ENCODE measurements around the gene TNK1. TPM values are rescaled to one million over a fixed set of nuclear protein-coding genes. Genes with fewer than 3 reads are reported as not detected.
"Not testable (repeated sequence)": the region's sequence is repeated elsewhere in the genome, so short reads cannot be mapped to it uniquely, and the experiment has no call there.

Gene TNK1
- total RNA-seq, 2 donors from 2014 or later = 1.9 to 2.1 TPM

GRCh38 chr17:7352910-7353635 lies 27.8 kb upstream of the TNK1 start:
- intact Hi-C loops (cut with DNase I) = loop anchor here in 1 of 2 donors (2.0 kb wide), 1 partner anchor 208 kb away; the partner anchor contains the start of gene SENP3
- no peak for ATAC-seq

GRCh38 chr17:7354262-7354843 lies 26.5 kb upstream of the TNK1 start:
- DNase-seq = no peak
- intact Hi-C loops (cut with DNase I) = no loop called here
- ATAC-seq = no peak

More at GRCh38 chr17:7352910-7353635, 27.8 kb upstream of the TNK1 start:
- DNase-seq = no peak

- intact Hi-C loops (cut with DNase I) = loop anchor here in 1 of 2 donors (5.0 kb wide), 2 partner anchors 37 to 82 kb away; partner anchors contain the start of genes FGF11, PLSCR3 and TMEM102
- no peak for ATAC-seq
- DNase-seq = peak; percentile 57
These were observed 25.8 kb upstream of the TNK1 start, which contains the start of gene TMEM95 for GRCh38 chr17:7355053-7355452. Gene TMEM95 (plus strand): TSS chr17:7355156. CDS start chr17:7355205, 49 bp downstream.

GRCh38 chr17:7355573-7355972 lies 25.3 kb upstream of the TNK1 start:
- no peak for DNase-seq
- intact Hi-C loops (cut with DNase I) = loop anchor here in 1 of 2 donors (5.0 kb wide), 2 partner anchors 37 to 82 kb away; partner anchors contain the start of genes FGF11, PLSCR3 and TMEM102
- ATAC-seq = no peak

- peak in 1 of 2 donors; percentile 32 for ATAC-seq
- peak; percentile 82 for DNase-seq
- intact Hi-C loops (cut with DNase I) = loop anchor here in 1 of 2 donors (5.0 kb wide), 2 partner anchors 36 to 81 kb away; partner anchors contain the start of genes FGF11, PLSCR3 and TMEM102
These were observed 24.8 kb upstream of the TNK1 start for GRCh38 chr17:7356072-7356549.

- DNase-seq = no peak
- intact Hi-C loops (cut with DNase I) = loop anchor here in 1 of 2 donors (5.0 kb wide), 2 partner anchors 36 to 81 kb away; partner anchors contain the start of genes FGF11, PLSCR3 and TMEM102
- no peak for ATAC-seq
These were observed 24.1 kb upstream of the TNK1 start for GRCh38 chr17:7356756-7357155.

GRCh38 chr17:7357381-7357780 lies 23.5 kb upstream of the TNK1 start:
- intact Hi-C loops (cut with DNase I) = loop anchor here in 1 of 2 donors (5.0 kb wide), 2 partner anchors 35 to 80 kb away; partner anchors contain the start of genes FGF11, PLSCR3 and TMEM102
- no peak for ATAC-seq
- DNase-seq = no peak

- no peak for ATAC-seq
- no peak for DNase-seq
- intact Hi-C loops (cut with DNase I) = no loop called here
These were observed 19.0 kb upstream of the TNK1 start for GRCh38 chr17:7361906-7362305.

GRCh38 chr17:7363311-7363710 lies 17.6 kb upstream of the TNK1 start:
- no peak for DNase-seq
- ATAC-seq = no peak
- intact Hi-C loops (cut with DNase I) = no loop called here

GRCh38 chr17:7365963-7366362 lies 14.9 kb upstream of the TNK1 start:
- intact Hi-C loops (cut with DNase I) = loop anchor here in 1 of 2 donors (5.0 kb wide), 1 partner anchor 61 kb away; the partner anchor contains the start of genes SPEM2 and SPEM3
- not testable (repeated sequence) for ATAC-seq, DNase-seq

- DNase-seq = no peak
- ATAC-seq = no peak
- intact Hi-C loops (cut with DNase I) = loop anchor here in 1 of 2 donors (5.0 kb wide), 1 partner anchor 60 kb away; the partner anchor contains the start of genes SPEM2 and SPEM3
These were observed 13.8 kb upstream of the TNK1 start for GRCh38 chr17:7367083-7367482.

GRCh38 chr17:7367918-7368598 lies 12.8 kb upstream of the TNK1 start:
- intact Hi-C loops (cut with DNase I) = loop anchor here in 1 of 2 donors (5.0 kb wide), 1 partner anchor 59 kb away; the partner anchor contains the start of genes SPEM2 and SPEM3
- no peak for DNase-seq

GRCh38 chr17:7368599-7368994 lies 12.3 kb upstream of the TNK1 start:
- intact Hi-C loops (cut with DNase I) = loop anchor here in 1 of 2 donors (5.0 kb wide), 1 partner anchor 59 kb away; the partner anchor contains the start of genes SPEM2 and SPEM3
- DNase-seq = not testable (repeated sequence)

More at GRCh38 chr17:7367918-7368598, 12.8 kb upstream of the TNK1 start:
- no peak for ATAC-seq

GRCh38 chr17:7369825-7370224 lies 11.1 kb upstream of the TNK1 start:
- DNase-seq (no peak), ATAC-seq (no peak)
- intact Hi-C loops (cut with DNase I) = loop anchor here in 1 of 2 donors (5.0 kb wide), 1 partner anchor 57 kb away; the partner anchor contains the start of genes SPEM2 and SPEM3

More at GRCh38 chr17:7368599-7368994, 12.3 kb upstream of the TNK1 start:
- ATAC-seq = not testable (repeated sequence)

- DNase-seq = no peak
- intact Hi-C loops (cut with DNase I) = no loop called here
- no peak for ATAC-seq
These were observed 10.0 kb upstream of the TNK1 start for GRCh38 chr17:7370853-7371252.

GRCh38 chr17:7374353-7374752 lies 6.5 kb upstream of the TNK1 start:
- no peak for DNase-seq
- no peak for ATAC-seq
- intact Hi-C loops (cut with DNase I) = no loop called here

GRCh38 chr17:7379134-7379533 lies 1.8 kb upstream of the TNK1 start:
- ATAC-seq (no peak), DNase-seq (no peak)
- intact Hi-C loops (cut with DNase I) = no loop called here

- intact Hi-C loops (cut with DNase I) = no loop called here
- ATAC-seq = peak; percentile 52 to 71
- peak; percentile 56 for DNase-seq
These were observed 568 bp upstream of the TNK1 start for GRCh38 chr17:7380321-7380720.

- ATAC-seq (no peak), DNase-seq (no peak)
- intact Hi-C loops (cut with DNase I) = no loop called here
These were observed 2.0 kb downstream of the TNK1 start for GRCh38 chr17:7382901-7383300.

Data from left cardiac atrium (tissue), 4 donors.